HCT116 (cell line): Measurements from ENCODE around the gene BICRA.

ENCODE experiments used
- CEBPB ChIP-seq: IDR thresholded peaks from 2 replicates; pipeline ENCODE4 v1.6.1; 2012; ENCODE audit warnings: low read depth
- EGR1 ChIP-seq: IDR thresholded peaks from 2 replicates; pipeline ENCODE4 v1.6.1; 2012; ENCODE audit warnings: low read depth
- TF ChIP-seq, protein P1 (sequence below), 3 experiments: fragments of 200-600 bp in 1 of 3; sonication (generic) in 1 of 3; IDR thresholded peaks in 2 of 3; conservative IDR thresholded peaks in 1 of 3; 2 replicates each; pipeline ENCODE4 v1.5.1; 2012 to 2017; ENCODE audit warnings: low read depth in 2 of 3, low read length in 2 of 3, antibody characterized with exemption in 1 of 3, borderline replicate concordance in 1 of 3, control low read depth in 1 of 3, mild to moderate bottlenecking in 1 of 3, mixed read lengths in 1 of 3, mixed run types in 1 of 3, moderate library complexity in 1 of 3; ENCODE audit not compliant: insufficient read depth in 1 of 3

DNA sequence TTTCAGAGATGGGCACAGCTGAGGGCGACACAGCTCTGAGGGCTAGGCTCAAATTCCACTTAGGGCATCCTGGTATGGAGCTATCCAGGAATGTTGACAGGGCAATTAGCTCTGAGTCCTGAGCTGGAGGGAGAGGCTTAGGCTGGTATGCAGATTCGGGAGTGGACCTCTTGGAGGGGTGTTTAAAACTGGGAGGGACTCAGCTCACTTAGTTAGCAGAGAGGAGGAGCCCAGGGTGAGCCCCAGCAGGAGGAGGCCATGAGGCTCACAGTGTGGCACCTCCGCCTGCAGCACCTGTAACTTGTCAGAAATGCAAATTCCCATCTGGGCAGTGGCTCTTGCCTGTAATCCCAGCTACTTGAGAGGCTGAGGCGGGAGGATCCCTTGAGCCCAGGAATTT lies 126.2 kb downstream of the BICRA start:
- TF ChIP-seq, protein P1, sequence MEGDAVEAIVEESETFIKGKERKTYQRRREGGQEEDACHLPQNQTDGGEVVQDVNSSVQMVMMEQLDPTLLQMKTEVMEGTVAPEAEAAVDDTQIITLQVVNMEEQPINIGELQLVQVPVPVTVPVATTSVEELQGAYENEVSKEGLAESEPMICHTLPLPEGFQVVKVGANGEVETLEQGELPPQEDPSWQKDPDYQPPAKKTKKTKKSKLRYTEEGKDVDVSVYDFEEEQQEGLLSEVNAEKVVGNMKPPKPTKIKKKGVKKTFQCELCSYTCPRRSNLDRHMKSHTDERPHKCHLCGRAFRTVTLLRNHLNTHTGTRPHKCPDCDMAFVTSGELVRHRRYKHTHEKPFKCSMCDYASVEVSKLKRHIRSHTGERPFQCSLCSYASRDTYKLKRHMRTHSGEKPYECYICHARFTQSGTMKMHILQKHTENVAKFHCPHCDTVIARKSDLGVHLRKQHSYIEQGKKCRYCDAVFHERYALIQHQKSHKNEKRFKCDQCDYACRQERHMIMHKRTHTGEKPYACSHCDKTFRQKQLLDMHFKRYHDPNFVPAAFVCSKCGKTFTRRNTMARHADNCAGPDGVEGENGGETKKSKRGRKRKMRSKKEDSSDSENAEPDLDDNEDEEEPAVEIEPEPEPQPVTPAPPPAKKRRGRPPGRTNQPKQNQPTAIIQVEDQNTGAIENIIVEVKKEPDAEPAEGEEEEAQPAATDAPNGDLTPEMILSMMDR (IDR thresholded peaks at IDR 0.05 in 2 of 3, conservative IDR thresholded peaks at IDR 0.05 in 1 of 3; ENCODE audit: borderline replicate concordance in 1 of 3, insufficient read depth in 1 of 3, low read depth in 2 of 3, low read length in 2 of 3) = no peak
- TF ChIP-seq CEBPB (no peak), EGR1 (no peak)
